ENCODE results near the gene COL8A1.

COL8A1 gene

DNA sequence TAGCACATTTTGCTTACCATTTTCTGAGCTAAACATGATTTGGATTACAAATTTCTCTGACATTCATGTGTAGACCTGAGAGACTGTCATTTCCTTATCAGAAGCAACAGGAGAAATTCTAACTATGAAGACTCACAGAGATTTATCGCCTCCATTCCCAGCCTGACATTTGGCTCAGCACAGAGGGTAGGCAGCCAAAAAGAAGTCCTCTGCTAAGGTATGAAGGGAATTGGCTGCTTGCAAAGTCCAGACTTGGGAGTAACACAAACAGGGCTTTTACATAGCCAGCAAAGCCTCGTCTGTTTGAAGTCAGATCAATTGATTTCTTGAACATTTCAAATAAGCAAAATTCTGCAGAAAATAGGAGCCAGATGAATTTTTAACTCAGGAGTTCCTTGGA is 122.2 kb downstream of the COL8A1 start:
- no peak for DNase-seq (ENCODE audit: low read depth)
- TF ChIP-seq, protein P1, sequence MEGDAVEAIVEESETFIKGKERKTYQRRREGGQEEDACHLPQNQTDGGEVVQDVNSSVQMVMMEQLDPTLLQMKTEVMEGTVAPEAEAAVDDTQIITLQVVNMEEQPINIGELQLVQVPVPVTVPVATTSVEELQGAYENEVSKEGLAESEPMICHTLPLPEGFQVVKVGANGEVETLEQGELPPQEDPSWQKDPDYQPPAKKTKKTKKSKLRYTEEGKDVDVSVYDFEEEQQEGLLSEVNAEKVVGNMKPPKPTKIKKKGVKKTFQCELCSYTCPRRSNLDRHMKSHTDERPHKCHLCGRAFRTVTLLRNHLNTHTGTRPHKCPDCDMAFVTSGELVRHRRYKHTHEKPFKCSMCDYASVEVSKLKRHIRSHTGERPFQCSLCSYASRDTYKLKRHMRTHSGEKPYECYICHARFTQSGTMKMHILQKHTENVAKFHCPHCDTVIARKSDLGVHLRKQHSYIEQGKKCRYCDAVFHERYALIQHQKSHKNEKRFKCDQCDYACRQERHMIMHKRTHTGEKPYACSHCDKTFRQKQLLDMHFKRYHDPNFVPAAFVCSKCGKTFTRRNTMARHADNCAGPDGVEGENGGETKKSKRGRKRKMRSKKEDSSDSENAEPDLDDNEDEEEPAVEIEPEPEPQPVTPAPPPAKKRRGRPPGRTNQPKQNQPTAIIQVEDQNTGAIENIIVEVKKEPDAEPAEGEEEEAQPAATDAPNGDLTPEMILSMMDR (IDR thresholded peaks at IDR 0.05; ENCODE audit: control insufficient read depth, insufficient read depth, low read depth, low read length, missing control alignments): no peak
- H3K4me3 ChIP-seq (ENCODE audit: control insufficient read depth, low read depth, low read length): no peak overlapping the region

DNA sequence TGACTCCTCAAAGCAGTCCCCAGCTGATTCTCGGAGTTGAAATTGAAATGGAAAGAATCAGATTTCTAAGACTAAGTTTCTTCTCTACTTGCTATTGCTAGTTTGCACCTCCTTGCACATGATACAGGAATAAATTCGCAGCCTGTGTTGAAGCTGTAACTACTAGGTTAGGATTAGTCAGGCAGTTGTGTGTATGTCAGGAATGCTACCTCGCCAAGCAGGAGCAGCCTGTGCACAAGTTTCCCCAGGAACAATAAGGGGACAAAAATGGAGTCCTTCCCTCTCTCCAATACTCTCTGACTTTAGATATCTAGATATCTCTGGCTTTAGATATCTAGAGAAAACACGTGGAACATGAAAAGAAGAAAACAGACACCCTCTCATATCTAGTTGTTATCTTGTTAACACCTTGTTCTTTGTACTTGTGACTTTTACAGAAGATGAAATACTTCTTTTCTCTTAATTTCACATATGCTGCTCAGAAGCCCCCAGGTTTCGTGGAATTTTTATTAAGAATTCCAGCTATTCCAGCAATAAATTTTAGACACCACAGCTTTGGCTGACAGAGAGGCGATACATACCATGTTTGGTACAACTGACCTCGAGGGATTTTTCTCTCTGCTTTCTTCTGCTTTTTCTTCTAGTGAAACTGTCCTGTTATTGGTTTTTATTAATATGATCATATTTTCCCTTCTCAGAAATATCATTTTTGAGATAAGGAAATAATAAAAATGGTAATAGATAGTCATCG is 123.2 kb downstream of the COL8A1 start:
- H3K4me3 ChIP-seq (ENCODE audit: control insufficient read depth, low read depth, low read length): no peak overlapping the region
- no peak for DNase-seq (ENCODE audit: low read depth)
- TF ChIP-seq, protein P1 (IDR thresholded peaks at IDR 0.05; ENCODE audit: control insufficient read depth, insufficient read depth, low read depth, low read length, missing control alignments): no peak

DNA sequence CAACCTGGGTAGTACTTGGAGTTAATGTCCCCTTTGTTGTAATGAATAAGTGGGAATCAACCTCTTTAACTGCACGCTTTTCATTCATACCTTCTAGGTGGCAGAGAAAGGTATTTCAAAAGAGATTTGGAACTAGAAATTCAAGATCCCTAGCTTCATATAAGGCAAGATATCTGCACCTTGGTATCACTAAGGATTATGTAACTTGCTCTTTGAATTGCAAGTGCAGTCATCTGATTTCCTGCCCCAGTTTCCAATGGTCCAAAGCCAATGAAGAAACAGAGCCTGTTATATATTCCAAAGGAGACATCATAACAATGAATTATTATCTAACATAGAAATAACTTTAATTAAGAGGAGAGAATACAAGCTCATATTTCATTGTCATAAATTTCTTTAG is 124.5 kb downstream of the COL8A1 start:
- TF ChIP-seq, protein P1 (IDR thresholded peaks at IDR 0.05; ENCODE audit: control insufficient read depth, insufficient read depth, low read depth, low read length, missing control alignments): no peak
- no peak overlapping the region for H3K4me3 ChIP-seq (ENCODE audit: control insufficient read depth, low read depth, low read length)
- no peak for DNase-seq (ENCODE audit: low read depth)

DNA sequence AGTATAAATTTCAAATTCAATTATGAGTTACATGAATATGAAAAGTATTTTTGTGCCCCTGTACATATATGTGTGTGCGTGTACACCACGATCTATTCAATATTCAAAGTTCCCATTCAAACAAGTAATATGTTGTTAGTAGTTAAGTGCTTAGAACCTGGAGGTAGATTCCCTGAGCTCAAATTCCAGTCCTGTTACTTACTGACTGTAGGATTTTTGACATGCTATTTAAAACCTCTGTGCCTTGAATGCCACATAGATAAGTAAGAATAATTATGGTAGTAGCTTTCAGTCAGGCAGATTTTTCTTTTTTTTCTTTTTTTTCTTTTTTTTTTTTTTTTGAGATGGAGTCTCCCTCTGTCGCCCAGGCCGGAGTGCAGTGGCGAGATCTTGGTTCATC is 126.0 kb downstream of the COL8A1 start:
- no peak overlapping the region for H3K4me3 ChIP-seq (ENCODE audit: control insufficient read depth, low read depth, low read length)
- TF ChIP-seq, protein P1 (IDR thresholded peaks at IDR 0.05; ENCODE audit: control insufficient read depth, insufficient read depth, low read depth, low read length, missing control alignments): no peak
- no peak for DNase-seq (ENCODE audit: low read depth)

DNA sequence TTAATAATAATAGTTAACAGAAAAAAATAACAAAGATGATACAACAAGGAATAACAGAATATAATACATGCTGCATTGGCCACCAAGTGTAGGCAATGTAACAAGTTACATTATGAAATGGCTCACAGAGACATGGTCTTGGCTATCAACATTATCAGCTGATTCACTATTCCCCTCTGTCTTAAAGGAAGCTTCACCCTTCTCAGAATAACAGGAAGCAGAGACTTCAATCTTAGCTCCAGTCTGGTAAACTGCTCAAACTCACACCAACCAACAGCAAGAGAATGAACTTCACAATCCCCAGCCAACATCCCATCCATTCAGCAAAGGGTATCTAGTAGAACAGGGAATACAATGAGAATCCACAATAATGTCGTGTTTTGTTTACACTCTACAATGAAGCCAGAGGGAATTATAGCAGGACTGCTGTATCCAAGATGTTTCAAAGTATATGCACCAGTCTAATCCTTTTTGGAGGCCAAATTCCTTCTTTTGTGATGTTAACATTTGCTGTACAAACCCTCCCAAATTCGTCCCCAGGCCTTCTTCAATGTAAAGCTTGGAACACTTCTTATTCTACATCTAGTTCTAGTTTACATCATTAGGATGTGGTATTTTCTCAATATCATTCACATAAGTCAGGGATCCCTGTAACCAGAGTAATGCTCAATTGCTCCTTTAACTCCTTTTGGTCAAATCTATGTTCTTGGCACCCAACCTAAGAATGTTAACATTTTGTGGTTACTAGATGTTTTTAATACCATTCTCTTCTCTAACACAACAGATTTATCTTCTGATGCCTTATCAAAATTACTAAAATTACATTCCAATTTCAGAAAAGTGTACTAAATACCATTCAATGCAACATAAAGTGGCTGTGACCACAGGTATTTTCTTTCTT is 126.9 kb downstream of the COL8A1 start:
- H3K4me3 ChIP-seq (ENCODE audit: control insufficient read depth, low read depth, low read length): no peak overlapping the region
- DNase-seq (ENCODE audit: low read depth): no peak
- TF ChIP-seq, protein P1 (IDR thresholded peaks at IDR 0.05; ENCODE audit: control insufficient read depth, insufficient read depth, low read depth, low read length, missing control alignments): no peak

DNA sequence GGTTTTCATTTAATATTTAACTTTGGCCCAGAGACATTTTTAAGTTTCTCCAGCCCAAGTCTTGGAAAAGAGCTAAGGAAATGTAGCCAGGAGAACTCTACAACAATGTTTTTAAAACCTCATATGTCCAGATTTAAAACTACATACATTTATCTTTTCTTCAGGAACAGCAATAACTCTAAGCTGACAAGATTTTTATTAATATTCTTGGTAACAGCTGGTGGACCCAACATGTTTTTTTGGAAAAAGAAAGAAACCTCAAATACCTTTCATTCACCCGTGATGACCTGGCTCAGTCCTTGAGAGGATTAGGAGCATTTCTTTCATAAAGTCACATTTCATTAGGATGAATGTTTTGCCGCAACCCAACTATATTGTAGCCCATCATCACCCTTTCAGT is 128.9 kb downstream of the COL8A1 start:
- H3K4me3 ChIP-seq (ENCODE audit: control insufficient read depth, low read depth, low read length): no peak overlapping the region
- TF ChIP-seq, protein P1 (IDR thresholded peaks at IDR 0.05; ENCODE audit: control insufficient read depth, insufficient read depth, low read depth, low read length, missing control alignments): no peak
- no peak for DNase-seq (ENCODE audit: low read depth)
